GM12878 (cell line): ENCODE results near the gene MAN1A1.

Source experiments
- BCL11A ChIP-seq: IDR thresholded peaks from 2 replicates; pipeline ENCODE4 v1.6.1; 2011; ENCODE audit warnings: low read depth, low read length
- CEBPB ChIP-seq, 2 experiments: fragments of 150-350 bp in 1 of 2; IDR thresholded peaks; 2 replicates each; pipeline ENCODE4 v1.6.1; 2012 to 2014; ENCODE audit warnings: low read depth in 2 of 2, low read length in 2 of 2, borderline replicate concordance in 1 of 2, inconsistent platforms in 1 of 2
- POLR2A ChIP-seq: IDR thresholded peaks from 2 replicates; pipeline ENCODE4 v1.6.1; 2011; ENCODE audit warnings: low read depth, mild to moderate bottlenecking, low read length
- TF ChIP-seq, protein P1 (sequence below): IDR thresholded peaks from 2 replicates; pipeline ENCODE4 v1.6.1; 2012; ENCODE audit warnings: mild to moderate bottlenecking, low read depth, low read length
- TF ChIP-seq, protein P2 (sequence below), 3 experiments: IDR thresholded peaks in 2 of 3; conservative IDR thresholded peaks in 1 of 3; 2 replicates each; pipeline ENCODE4 v1.5.1; 2011; ENCODE audit warnings: low read depth in 3 of 3, low read length in 3 of 3, mild to moderate bottlenecking in 3 of 3, control low read depth in 2 of 3, moderate library complexity in 2 of 3, inconsistent platforms in 1 of 3, mixed read lengths in 1 of 3; ENCODE audit not compliant: control insufficient read depth in 2 of 3, insufficient read depth in 1 of 3; ENCODE audit errors: extremely low read depth in 1 of 3
- TF ChIP-seq, protein P3 (sequence below): fragments of 450-650 bp; IDR thresholded peaks from 2 replicates; pipeline ENCODE4 v1.6.1; 2014; ENCODE audit warnings: mild to moderate bottlenecking
- TF ChIP-seq, protein P4 (sequence below): IDR thresholded peaks from 2 replicates; pipeline ENCODE4 v1.6.1; 2011; ENCODE audit warnings: low read depth, low read length, improper control_type of control experiment, borderline replicate concordance

DNA sequence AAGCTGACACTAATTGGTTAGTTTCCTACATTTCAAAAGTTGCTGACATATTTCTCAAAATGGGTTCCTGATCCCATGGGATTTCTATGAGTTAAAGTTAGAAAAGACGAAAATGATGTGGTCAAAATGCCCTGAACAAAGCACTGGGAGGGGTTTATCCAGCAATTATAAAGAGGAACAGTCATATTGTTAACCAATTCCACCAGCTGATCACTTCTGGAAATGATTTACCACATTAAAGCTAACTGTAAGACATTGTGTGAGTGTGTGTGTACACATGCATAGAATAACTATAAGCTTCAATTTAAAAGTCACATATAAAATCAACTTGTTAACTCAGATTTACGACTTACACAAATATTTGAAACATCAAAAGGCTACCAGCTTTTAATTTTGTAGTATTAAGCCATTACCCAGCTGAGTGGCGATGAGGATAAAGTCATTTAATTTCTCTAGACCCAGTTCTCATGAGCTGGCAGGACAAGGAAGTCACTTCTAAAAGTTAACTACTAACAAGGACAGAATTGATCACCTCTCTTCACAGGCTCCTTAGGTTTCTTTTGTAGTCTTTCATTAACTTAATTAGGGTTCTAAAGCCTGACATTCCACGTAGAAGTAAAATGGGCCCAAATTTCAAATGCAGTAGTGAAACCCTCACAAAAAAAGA is 40.4 kb downstream of the MAN1A1 start:
- no peak for TF ChIP-seq POLR2A
- TF ChIP-seq, protein P1, sequence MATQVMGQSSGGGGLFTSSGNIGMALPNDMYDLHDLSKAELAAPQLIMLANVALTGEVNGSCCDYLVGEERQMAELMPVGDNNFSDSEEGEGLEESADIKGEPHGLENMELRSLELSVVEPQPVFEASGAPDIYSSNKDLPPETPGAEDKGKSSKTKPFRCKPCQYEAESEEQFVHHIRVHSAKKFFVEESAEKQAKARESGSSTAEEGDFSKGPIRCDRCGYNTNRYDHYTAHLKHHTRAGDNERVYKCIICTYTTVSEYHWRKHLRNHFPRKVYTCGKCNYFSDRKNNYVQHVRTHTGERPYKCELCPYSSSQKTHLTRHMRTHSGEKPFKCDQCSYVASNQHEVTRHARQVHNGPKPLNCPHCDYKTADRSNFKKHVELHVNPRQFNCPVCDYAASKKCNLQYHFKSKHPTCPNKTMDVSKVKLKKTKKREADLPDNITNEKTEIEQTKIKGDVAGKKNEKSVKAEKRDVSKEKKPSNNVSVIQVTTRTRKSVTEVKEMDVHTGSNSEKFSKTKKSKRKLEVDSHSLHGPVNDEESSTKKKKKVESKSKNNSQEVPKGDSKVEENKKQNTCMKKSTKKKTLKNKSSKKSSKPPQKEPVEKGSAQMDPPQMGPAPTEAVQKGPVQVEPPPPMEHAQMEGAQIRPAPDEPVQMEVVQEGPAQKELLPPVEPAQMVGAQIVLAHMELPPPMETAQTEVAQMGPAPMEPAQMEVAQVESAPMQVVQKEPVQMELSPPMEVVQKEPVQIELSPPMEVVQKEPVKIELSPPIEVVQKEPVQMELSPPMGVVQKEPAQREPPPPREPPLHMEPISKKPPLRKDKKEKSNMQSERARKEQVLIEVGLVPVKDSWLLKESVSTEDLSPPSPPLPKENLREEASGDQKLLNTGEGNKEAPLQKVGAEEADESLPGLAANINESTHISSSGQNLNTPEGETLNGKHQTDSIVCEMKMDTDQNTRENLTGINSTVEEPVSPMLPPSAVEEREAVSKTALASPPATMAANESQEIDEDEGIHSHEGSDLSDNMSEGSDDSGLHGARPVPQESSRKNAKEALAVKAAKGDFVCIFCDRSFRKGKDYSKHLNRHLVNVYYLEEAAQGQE: no peak
- TF ChIP-seq, protein P2, sequence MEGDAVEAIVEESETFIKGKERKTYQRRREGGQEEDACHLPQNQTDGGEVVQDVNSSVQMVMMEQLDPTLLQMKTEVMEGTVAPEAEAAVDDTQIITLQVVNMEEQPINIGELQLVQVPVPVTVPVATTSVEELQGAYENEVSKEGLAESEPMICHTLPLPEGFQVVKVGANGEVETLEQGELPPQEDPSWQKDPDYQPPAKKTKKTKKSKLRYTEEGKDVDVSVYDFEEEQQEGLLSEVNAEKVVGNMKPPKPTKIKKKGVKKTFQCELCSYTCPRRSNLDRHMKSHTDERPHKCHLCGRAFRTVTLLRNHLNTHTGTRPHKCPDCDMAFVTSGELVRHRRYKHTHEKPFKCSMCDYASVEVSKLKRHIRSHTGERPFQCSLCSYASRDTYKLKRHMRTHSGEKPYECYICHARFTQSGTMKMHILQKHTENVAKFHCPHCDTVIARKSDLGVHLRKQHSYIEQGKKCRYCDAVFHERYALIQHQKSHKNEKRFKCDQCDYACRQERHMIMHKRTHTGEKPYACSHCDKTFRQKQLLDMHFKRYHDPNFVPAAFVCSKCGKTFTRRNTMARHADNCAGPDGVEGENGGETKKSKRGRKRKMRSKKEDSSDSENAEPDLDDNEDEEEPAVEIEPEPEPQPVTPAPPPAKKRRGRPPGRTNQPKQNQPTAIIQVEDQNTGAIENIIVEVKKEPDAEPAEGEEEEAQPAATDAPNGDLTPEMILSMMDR (IDR thresholded peaks at IDR 0.05 in 2 of 3, conservative IDR thresholded peaks at IDR 0.05 in 1 of 3; ENCODE audit: control insufficient read depth in 2 of 3, extremely low read depth in 1 of 3, insufficient read depth in 1 of 3, low read depth in 3 of 3, low read length in 3 of 3): no peak
- 0 out of 4 replicates have a peak, but pooled peaks of 1 of the 2 experiments have one; percentile 46 for TF ChIP-seq CEBPB (IDR thresholded peaks at IDR 0.05; ENCODE audit: borderline replicate concordance in 1 of 2, low read depth in 2 of 2, low read length in 2 of 2)
- peak; percentile 67 for TF ChIP-seq BCL11A
- TF ChIP-seq, protein P3, sequence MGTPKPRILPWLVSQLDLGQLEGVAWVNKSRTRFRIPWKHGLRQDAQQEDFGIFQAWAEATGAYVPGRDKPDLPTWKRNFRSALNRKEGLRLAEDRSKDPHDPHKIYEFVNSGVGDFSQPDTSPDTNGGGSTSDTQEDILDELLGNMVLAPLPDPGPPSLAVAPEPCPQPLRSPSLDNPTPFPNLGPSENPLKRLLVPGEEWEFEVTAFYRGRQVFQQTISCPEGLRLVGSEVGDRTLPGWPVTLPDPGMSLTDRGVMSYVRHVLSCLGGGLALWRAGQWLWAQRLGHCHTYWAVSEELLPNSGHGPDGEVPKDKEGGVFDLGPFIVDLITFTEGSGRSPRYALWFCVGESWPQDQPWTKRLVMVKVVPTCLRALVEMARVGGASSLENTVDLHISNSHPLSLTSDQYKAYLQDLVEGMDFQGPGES: no peak
- TF ChIP-seq, protein P4, sequence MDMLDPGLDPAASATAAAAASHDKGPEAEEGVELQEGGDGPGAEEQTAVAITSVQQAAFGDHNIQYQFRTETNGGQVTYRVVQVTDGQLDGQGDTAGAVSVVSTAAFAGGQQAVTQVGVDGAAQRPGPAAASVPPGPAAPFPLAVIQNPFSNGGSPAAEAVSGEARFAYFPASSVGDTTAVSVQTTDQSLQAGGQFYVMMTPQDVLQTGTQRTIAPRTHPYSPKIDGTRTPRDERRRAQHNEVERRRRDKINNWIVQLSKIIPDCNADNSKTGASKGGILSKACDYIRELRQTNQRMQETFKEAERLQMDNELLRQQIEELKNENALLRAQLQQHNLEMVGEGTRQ: no peak; the same call in 1 of the 2 replicates
